A549 (cell line): ENCODE results near the gene SF3B3.
"Not testable (repeated sequence)": the region's sequence is repeated elsewhere in the genome, so short reads cannot be mapped to it uniquely, and the experiment has no call there.

ENCODE experiments used
- FOSL2 ChIP-seq, 2 experiments: fragments of 450-650 bp in 1 of 2; fragments of >200 bp in 1 of 2; sonication (Bioruptor Twin) in 1 of 2; formaldehyde crosslinking; IDR thresholded peaks; 2 replicates each; pipeline versions ENCODE4 v1.5.0 to v1.6.1; 2016 to 2020; ENCODE audit warnings: mild to moderate bottlenecking in 1 of 2, moderate library complexity in 1 of 2
- REST ChIP-seq: fragments of 200-600 bp; sonication (generic); IDR thresholded peaks from 2 replicates; pipeline ENCODE4 v1.6.1; 2016; ENCODE audit warnings: antibody characterized with exemption, mild to moderate bottlenecking, moderate library complexity

GRCh38 chr16:70524399-70524825 is 796 bp downstream of the SF3B3 start:
- not testable (repeated sequence) for TF ChIP-seq FOSL2 (IDR thresholded peaks at IDR 0.05); FOSL2 (CRISPR knock-in tag; IDR thresholded peaks at IDR 0.05); REST
